HG03521 (cell line): ENCODE results near the gene AQP6.

Experiments used
- ATAC-seq: cut with Tn5 transposase; IDR thresholded peaks from one replicate; pipeline ENCODE4 v1.9.1; 2021; ENCODE audit warnings: mild to moderate bottlenecking, moderate library complexity; ENCODE audit not compliant: unreplicated experiment

Gene AQP6

GRCh38 chr12:50025187-50026059, 52.7 kb downstream of the AQP6 start, which contains the start of gene RACGAP1:
Gene RACGAP1 (minus strand): TSS chr12:50025494. CDS start chr12:50016715, 8,779 bp downstream.
- peak; percentile 96 for ATAC-seq

- no peak for ATAC-seq
Measured at GRCh38 chr12:50026691-50027090, 53.9 kb downstream of the AQP6 start.
